HepG2 (cell line): ENCODE data around the gene LGALS4. TPM values are rescaled to one million over a fixed set of nuclear protein-coding genes. Genes with fewer than 3 reads are reported as not detected.

Experiments
- ARID5B ChIP-seq: IDR thresholded peaks from 2 replicates; pipeline ENCODE4 v1.4.0; 2020; ENCODE audit warnings: mild to moderate bottlenecking, missing genetic modification reagents
- BRD4 ChIP-seq: sonication (generic); formaldehyde crosslinking; IDR thresholded peaks from 2 replicates; pipeline ENCODE4 v1.4.0; 2020; ENCODE audit warnings: missing genetic modification reagents
- CBX5 ChIP-seq: sonication (generic); formaldehyde crosslinking; IDR thresholded peaks from 2 replicates; pipeline ENCODE4 v1.4.0; 2020; ENCODE audit warnings: missing genetic modification reagents, borderline replicate concordance
- DRAP1 ChIP-seq: IDR thresholded peaks from 2 replicates; pipeline ENCODE4 v1.6.1; 2016; ENCODE audit warnings: missing genetic modification reagents, missing compliant biosample characterization
- FOXO1 ChIP-seq: sonication (generic); formaldehyde crosslinking; IDR thresholded peaks from 2 replicates; pipeline ENCODE4 v1.4.0; 2020; ENCODE audit warnings: missing genetic modification reagents
- HDAC2 ChIP-seq: sonication (generic); formaldehyde crosslinking; IDR thresholded peaks from 2 replicates; pipeline ENCODE4 v1.4.0; 2020; ENCODE audit warnings: missing genetic modification reagents
- NCOA1 ChIP-seq: sonication (generic); formaldehyde crosslinking; IDR thresholded peaks from 2 replicates; pipeline ENCODE4 v1.9.0; 2021; ENCODE audit warnings: missing genetic modification reagents
- NR2F6 ChIP-seq, 2 experiments: IDR thresholded peaks; 2 replicates each; pipeline ENCODE4 v1.6.1; 2016; ENCODE audit warnings: antibody characterized with exemption in 1 of 2, mild to moderate bottlenecking in 1 of 2
- PPARG ChIP-seq: conservative IDR thresholded peaks from 2 replicates; pipeline ENCODE4 v1.6.1; 2016; ENCODE audit warnings: missing biosample characterization, missing genetic modification reagents
- RARA ChIP-seq: IDR thresholded peaks from 2 replicates; pipeline ENCODE4 v1.6.1; 2016; ENCODE audit warnings: missing genetic modification reagents, missing compliant biosample characterization
- TEF ChIP-seq: sonication (generic); formaldehyde crosslinking; IDR thresholded peaks from 2 replicates; pipeline ENCODE4 v1.5.0; 2020; ENCODE audit warnings: missing genetic modification reagents
- ZNF407 ChIP-seq: sonication (generic); formaldehyde crosslinking; IDR thresholded peaks from one replicate; pipeline ENCODE4 v1.5.1; 2020; ENCODE audit warnings: mild to moderate bottlenecking, missing genetic modification reagents; ENCODE audit errors: not compliant biosample characterization
- ZNF563 ChIP-seq: sonication (generic); formaldehyde crosslinking; IDR thresholded peaks from 2 replicates; pipeline ENCODE4 v1.8.0; 2022; ENCODE audit warnings: mild to moderate bottlenecking, moderate library complexity, missing genetic modification reagents
- ZNF780A ChIP-seq: sonication (generic); formaldehyde crosslinking; IDR thresholded peaks from 2 replicates; pipeline ENCODE4 v1.8.0; 2022; ENCODE audit warnings: mild to moderate bottlenecking, missing genetic modification reagents, moderate library complexity
- ZSCAN31 ChIP-seq: sonication (generic); formaldehyde crosslinking; IDR thresholded peaks from 2 replicates; pipeline ENCODE4 v1.5.0; 2020; ENCODE audit warnings: low read depth, mild to moderate bottlenecking, missing genetic modification reagents
- polyA plus RNA-seq, 8 experiments: library from polyadenylated mRNA; depleted of rRNA in 3 of 8; stranded (reverse) in 7 of 8; unstranded in 1 of 8; fragments of >200 nt; fragmentation: Illumina TruSeq in 4 of 8; extraction: Trizol in 4 of 8; gene quantifications; 2 replicates each; pipeline versions ENCODE4 v1.2.1 to v1.2.3, GENCODE V29; 2011 to 2016; ENCODE audit warnings: low read depth in 4 of 8, missing spikeins in 1 of 8, mixed read lengths in 1 of 8; ENCODE audit not compliant: insufficient read depth in 1 of 8
- total RNA-seq, 5 experiments: library from RNA; depleted of rRNA; stranded (reverse); fragments of >200 nt; fragmentation: Illumina TruSeq; extraction: Trizol; gene quantifications; 2 replicates each; pipeline ENCODE4 v1.2.3, GENCODE V29; 2016; ENCODE audit warnings: low read depth in 1 of 5
- TF ChIP-seq, protein P1 (sequence below): sonication (generic); formaldehyde crosslinking; IDR thresholded peaks from 2 replicates; pipeline ENCODE4 v1.5.0; 2020; ENCODE audit warnings: missing genetic modification reagents

Gene LGALS4
- total and polyA plus RNA-seq, 2 of the 13 experiments (the other 11 are each of a cell fraction or from before 2014, with no cell fraction given), result 0.24 to 0.71 TPM

GRCh38 chr19:38831142-38831605 lies 18.4 kb upstream of the LGALS4 start (continued):
- TF ChIP-seq ARID5B (CRISPR knock-in tag) (peak; percentile 24; the same call in 1 of the 2 replicates), NR2F6 (IDR thresholded peaks at IDR 0.05) (0 out of 2 replicates have a peak, but pooled peaks have one; percentile 29), NR2F6 (CRISPR knock-in tag; IDR thresholded peaks at IDR 0.05) (no peak), ZNF563 (CRISPR knock-in tag) (peak; percentile 79; the same call in 1 of the 2 replicates), PPARG (CRISPR knock-in tag) (peak; percentile 99), ZNF780A (CRISPR knock-in tag) (no peak), ZNF407 (peak; percentile 31), RARA (CRISPR knock-in tag) (peak; percentile 47; the same call in 1 of the 2 replicates), TEF (0 out of 2 replicates have a peak, but pooled peaks have one; percentile 15), HDAC2 (CRISPR knock-in tag) (peak; percentile 40; the same call in 1 of the 2 replicates), NCOA1 (CRISPR knock-in tag) (no peak), DRAP1 (CRISPR knock-in tag) (peak; percentile 43; the same call in 1 of the 2 replicates), CBX5 (CRISPR knock-in tag) (peak; percentile 31; the same call in 1 of the 2 replicates), BRD4 (peak; percentile 17; the same call in 1 of the 2 replicates), FOXO1 (peak; percentile 21; the same call in 1 of the 2 replicates), ZSCAN31 (peak; percentile 67)
- TF ChIP-seq, protein P1, sequence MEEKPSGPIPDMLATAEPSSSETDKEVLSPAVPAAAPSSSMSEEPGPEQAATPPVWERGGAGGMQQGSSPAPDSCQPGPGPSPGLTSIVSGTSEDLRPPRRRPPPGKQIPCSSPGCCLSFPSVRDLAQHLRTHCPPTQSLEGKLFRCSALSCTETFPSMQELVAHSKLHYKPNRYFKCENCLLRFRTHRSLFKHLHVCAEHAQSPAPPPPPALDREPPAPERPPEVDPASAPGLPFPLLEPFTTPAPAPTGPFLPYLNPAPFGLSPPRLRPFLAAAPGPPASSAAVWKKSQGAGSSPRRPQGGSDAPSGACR (CRISPR knock-in tag), result peak; percentile 40; the same call in 1 of the 2 replicates
